WTC11 (cell line): ENCODE results near the gene APOO.

Source experiments
- USF2 ChIP-seq: sonication (generic); formaldehyde crosslinking; IDR thresholded peaks from 2 replicates; pipeline ENCODE4 v1.8.1; 2023; ENCODE audit warnings: mild to moderate bottlenecking, missing genetic modification reagents, moderate library complexity
- ZNF263 ChIP-seq: sonication (generic); formaldehyde crosslinking; IDR thresholded peaks from 2 replicates; pipeline ENCODE4 v1.8.1; 2022; ENCODE audit warnings: low read depth, mild to moderate bottlenecking, moderate library complexity, missing genetic modification reagents

- TF ChIP-seq ZNF263 (CRISPR knock-in tag) (no peak), USF2 (no peak)
Measured at GRCh38 chrX:23935106-23935505, 27.4 kb upstream of the APOO start.
